ENCODE measurements around the gene KIT. TPM values are rescaled to one million over a fixed set of nuclear protein-coding genes. Genes with fewer than 3 reads are reported as not detected.

KIT gene
- total RNA-seq, 1 donor from 2014 or later: 12.9 TPM

GRCh38 chr4:54750341-54750740 is 92.6 kb downstream of the KIT start:
- DNase-seq: no peak

GRCh38 chr4:54754394-54754793 is 96.6 kb downstream of the KIT start:
- no peak for DNase-seq

GRCh38 chr4:54764476-54764875 is 106.7 kb downstream of the KIT start:
- no peak for DNase-seq

GRCh38 chr4:54767376-54767775 is 109.6 kb downstream of the KIT start:
- DNase-seq: no peak

DNA sequence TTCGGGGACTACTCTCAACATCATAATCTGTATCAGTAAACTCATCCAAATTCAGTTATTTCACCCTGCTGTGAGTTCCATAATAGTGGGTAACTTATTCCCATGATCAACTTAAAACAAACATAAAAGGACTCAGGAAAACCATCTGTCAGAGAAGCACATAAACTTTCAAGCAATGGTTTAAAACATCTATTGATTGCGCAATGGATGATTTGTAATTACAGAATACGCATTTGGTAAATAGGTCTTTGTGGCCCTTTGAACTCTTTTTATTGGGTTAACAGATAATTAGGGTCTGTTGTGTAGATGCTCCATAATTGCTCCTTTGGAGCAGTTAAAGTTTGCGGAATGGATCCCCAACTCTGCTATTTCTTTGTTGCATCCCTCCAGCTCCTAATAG is 115.3 kb downstream of the KIT start:
- DNase-seq: no peak

DNA sequence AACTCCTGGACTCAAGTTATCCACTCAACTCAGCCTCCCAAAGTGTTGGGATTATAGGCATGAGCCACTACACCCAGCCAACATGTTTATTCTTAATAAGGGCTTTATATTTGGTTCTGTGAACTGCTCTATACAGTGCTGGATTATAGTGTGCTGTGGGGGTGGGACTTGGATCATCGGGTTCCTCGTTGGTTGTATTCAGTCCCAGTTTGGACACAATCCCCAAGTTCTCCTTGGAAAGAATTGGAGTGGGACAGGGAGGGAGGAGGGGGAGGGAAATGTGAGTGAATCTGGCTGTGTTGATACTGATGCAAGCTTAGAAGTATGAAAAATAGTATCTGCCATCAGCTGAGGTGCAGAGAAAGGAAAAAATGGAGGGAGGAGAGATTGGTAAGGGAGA is 121.3 kb downstream of the KIT start:
- no peak for DNase-seq

GRCh38 chr4:54779476-54780148 is 121.9 kb downstream of the KIT start:
- DNase-seq: no peak

GRCh38 chr4:54780149-54780495 is 122.4 kb downstream of the KIT start:
- no peak for DNase-seq

- DNase-seq: no peak
Observed at GRCh38 chr4:54781756-54782155, 124.0 kb downstream of the KIT start.

DNA sequence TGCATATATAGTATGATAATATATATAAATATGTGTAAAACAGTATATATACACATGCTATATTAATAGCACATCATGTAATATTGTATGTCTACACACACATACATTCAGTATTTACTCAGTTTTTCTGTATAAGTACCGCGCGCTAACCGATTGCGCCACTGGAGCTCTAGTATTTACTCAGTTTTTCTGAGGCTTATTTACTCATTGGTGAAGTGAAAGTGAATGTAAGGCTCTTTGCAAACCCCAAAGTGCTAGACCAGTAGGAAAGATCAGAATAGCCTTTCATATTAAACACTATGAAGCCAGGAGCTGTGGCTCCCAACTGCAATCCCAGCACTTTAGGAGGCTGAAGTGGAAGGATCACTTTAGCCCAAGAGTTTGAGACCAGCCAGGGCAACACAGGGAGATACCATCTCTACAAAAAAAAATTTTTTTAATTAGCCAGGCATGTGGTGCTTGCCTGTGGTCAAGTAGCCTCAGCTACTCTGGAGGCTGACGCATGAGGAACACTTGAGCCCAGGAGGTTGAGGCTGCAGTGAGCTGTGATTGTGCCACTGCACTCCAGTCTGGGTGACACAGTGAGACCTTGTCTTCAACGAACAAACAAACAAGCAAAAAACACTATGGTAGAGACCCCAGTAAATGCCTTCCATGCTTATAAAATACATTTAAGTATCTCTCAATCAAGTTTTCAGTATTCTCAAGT is 125.8 kb downstream of the KIT start:
- no peak for DNase-seq

- peak; percentile 60 for DNase-seq
Observed at GRCh38 chr4:54784161-54784671, 126.5 kb downstream of the KIT start.

Data from dermis blood vessel endothelial cell (primary cell).